Mesothelial cell of epicardium (in vitro differentiated cells): ENCODE data around the gene SFSWAP. TPM values are rescaled to one million over a fixed set of nuclear protein-coding genes. Genes with fewer than 3 reads are reported as not detected.

ENCODE experiments used
- DNase-seq, 2 experiments: peaks; one replicate each; pipeline ENCODE4 v3.0.0; 2021; ENCODE audit warnings: low spot score in 2 of 2; ENCODE audit not compliant: unreplicated experiment in 2 of 2
- H3K27ac Mint-ChIP-seq: 2 replicates; pipeline ENCODE4 v1.8.0; 2021; ENCODE audit warnings: mixed read lengths
- H3K27me3 Mint-ChIP-seq: 2 replicates; pipeline ENCODE4 v1.8.0; 2021; ENCODE audit warnings: low read depth, mixed read lengths
- H3K36me3 Mint-ChIP-seq: 2 replicates; pipeline ENCODE4 v1.8.0; 2021; ENCODE audit warnings: mixed read lengths
- H3K4me1 Mint-ChIP-seq: 2 replicates; pipeline ENCODE4 v1.8.0; 2021; ENCODE audit warnings: mixed read lengths
- H3K4me3 Mint-ChIP-seq: 2 replicates; pipeline ENCODE4 v1.8.0; 2021; ENCODE audit warnings: mild to moderate bottlenecking, moderate library complexity, mixed read lengths
- H3K9me3 Mint-ChIP-seq: 2 replicates; pipeline ENCODE4 v1.8.0; 2021; ENCODE audit warnings: mixed read lengths
- total RNA-seq: library from RNA; stranded (reverse); gene quantifications from 3 replicates; pipeline ENCODE4 v1.2.1, GENCODE V29; 2021
- TF ChIP-seq, protein P1 (sequence below): fragments of 200-600 bp; sonication (generic); IDR thresholded peaks from one replicate; pipeline ENCODE4 v1.5.0; 2021; ENCODE audit warnings: antibody characterized with exemption; ENCODE audit not compliant: unreplicated experiment

SFSWAP gene
- total RNA-seq, 1 donor from 2014 or later: 73.0 TPM

DNA sequence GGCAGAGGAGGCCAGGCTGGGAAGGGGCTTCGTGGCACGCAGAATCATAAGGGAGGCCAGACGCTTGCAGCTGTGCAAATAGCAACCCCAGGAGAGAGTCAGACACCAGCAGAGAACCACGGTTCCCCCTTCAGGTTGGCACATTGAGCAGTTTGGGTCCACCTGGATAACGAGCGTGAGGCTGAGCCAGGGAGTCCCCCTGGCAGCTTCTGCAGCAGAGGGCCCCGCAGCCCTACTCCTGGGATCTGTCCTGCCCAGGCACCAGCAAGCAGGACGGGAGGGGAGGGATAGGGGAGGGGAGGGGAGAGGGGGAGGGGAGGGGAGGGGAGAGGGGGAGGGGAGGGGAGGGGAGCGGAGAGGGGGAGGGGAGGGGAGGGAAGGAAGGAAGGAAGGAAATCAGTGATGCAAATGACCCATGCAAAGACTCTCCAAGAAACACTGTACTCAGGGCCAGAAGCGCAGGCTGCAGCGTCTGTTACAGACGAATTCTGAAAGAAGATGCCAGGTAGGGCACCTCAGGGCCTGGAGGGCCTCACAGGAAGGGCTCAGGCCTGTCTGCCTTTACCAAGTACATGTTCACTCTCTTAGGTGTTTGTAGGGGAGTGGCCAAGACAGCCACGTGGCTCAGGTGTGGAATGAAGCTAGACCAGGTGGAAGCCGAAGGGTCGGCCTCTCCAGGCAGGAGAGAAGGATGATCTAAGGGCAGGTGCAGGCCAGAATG, 85.0 kb downstream of the SFSWAP start:
- Mint-ChIP-seq H3K36me3 (peaks cover 50% of the 10 kb centered on the region), H3K9me3 (peaks cover under 1% of the 10 kb centered on the region), H3K27ac (peak overlapping the region; percentile 81), H3K27me3 (no peaks in the 10 kb centered on the region), H3K4me1 (peaks cover 8% of the 10 kb centered on the region), H3K4me3 (no peak overlapping the region)
- TF ChIP-seq, protein P1, sequence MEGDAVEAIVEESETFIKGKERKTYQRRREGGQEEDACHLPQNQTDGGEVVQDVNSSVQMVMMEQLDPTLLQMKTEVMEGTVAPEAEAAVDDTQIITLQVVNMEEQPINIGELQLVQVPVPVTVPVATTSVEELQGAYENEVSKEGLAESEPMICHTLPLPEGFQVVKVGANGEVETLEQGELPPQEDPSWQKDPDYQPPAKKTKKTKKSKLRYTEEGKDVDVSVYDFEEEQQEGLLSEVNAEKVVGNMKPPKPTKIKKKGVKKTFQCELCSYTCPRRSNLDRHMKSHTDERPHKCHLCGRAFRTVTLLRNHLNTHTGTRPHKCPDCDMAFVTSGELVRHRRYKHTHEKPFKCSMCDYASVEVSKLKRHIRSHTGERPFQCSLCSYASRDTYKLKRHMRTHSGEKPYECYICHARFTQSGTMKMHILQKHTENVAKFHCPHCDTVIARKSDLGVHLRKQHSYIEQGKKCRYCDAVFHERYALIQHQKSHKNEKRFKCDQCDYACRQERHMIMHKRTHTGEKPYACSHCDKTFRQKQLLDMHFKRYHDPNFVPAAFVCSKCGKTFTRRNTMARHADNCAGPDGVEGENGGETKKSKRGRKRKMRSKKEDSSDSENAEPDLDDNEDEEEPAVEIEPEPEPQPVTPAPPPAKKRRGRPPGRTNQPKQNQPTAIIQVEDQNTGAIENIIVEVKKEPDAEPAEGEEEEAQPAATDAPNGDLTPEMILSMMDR: no peak
- no peak for DNase-seq

DNA sequence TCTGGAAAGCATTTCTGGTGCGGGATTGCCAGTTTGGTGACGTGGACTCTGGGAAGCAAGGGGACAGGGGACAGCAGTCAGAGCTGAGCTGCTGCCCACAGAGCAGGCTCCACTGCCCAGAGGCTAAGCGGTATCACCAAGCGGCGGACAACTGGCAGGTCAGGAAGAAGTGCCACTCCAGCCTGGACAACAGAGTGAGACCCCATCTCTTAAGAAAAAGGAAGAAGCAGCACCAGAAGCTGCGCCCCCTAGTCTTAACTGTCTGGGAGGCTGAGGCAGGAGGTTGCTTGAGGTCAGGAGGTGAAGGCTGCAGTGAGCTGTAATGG, 85.5 kb downstream of the SFSWAP start:
- H3K9me3 Mint-ChIP-seq: no peaks in the 10 kb centered on the region
- H3K27ac Mint-ChIP-seq: peak overlapping the region; percentile 81
- H3K4me1 Mint-ChIP-seq: peaks cover 8% of the 10 kb centered on the region
- H3K36me3 Mint-ChIP-seq: peaks cover 49% of the 10 kb centered on the region
- no peak overlapping the region for H3K4me3 Mint-ChIP-seq
- TF ChIP-seq, protein P1: no peak
- H3K27me3 Mint-ChIP-seq: no peaks in the 10 kb centered on the region
- DNase-seq: no peak

DNA sequence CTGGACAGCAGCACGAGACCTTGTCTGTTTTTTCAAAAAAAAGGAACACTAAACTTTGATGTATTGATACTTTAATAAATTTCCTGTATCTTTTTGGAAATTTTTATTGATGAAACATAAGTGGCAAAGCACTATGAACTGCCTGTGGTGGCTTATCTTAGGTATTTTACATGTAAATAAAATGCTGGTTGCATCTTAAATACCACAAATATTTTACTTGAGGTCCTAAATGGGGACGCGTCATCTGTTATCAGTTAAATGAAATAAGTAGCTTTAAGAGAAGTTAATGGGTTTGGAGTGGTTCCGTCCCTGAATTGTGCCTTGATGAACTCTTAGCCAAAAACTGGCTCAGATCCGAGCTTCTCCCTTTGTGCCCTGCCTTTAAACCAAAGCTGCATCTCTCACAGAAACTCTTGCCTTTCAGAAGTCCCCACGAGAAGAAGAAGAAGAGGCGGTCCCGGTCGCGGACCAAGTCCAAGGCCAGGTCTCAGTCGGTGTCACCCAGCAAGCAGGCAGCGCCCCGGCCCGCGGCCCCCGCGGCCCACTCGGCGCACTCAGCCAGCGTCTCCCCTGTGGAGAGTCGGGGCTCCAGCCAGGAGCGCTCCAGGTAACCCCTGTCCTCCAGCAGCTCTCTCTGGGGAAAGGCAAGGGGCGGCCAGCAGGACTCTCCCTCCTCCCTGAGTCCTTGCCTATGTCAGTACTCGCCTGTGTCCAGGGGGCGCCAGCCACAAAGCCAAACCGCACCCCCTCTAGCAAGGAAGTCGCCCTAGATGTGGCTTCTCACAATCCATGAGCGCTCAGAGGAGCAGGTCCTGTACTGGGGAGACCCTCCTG, 86.1 kb downstream of the SFSWAP start:
- H3K36me3 Mint-ChIP-seq: peaks cover 49% of the 10 kb centered on the region
- no peak for DNase-seq
- no peak overlapping the region for H3K27ac Mint-ChIP-seq
- TF ChIP-seq, protein P1: no peak
- no peaks in the 10 kb centered on the region for H3K27me3 Mint-ChIP-seq
- no peak overlapping the region for H3K4me3 Mint-ChIP-seq
- no peaks in the 10 kb centered on the region for H3K9me3 Mint-ChIP-seq
- peaks cover 8% of the 10 kb centered on the region for H3K4me1 Mint-ChIP-seq

DNA sequence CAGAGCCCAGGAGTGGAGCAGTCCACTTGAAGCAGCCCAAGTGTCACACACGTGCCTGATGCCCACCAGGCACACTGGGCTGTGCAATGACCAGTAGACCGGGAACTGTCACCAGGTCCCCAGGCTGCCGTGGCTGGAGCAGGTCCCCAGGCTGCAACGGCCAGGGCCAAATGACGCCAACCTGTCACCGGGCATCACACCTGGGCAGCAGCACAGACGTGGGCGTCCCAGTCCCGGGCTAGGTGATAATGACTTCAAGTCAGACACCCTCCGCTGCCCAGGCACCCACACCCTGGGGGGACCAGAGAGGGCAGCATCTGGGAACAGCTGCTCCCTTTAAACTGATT, 86.7 kb downstream of the SFSWAP start:
- Mint-ChIP-seq H3K27ac (no peak overlapping the region), H3K9me3 (no peaks in the 10 kb centered on the region), H3K4me3 (no peak overlapping the region), H3K4me1 (peaks cover 8% of the 10 kb centered on the region), H3K27me3 (no peaks in the 10 kb centered on the region), H3K36me3 (peaks cover 49% of the 10 kb centered on the region)
- TF ChIP-seq, protein P1: no peak
- DNase-seq: no peak

DNA sequence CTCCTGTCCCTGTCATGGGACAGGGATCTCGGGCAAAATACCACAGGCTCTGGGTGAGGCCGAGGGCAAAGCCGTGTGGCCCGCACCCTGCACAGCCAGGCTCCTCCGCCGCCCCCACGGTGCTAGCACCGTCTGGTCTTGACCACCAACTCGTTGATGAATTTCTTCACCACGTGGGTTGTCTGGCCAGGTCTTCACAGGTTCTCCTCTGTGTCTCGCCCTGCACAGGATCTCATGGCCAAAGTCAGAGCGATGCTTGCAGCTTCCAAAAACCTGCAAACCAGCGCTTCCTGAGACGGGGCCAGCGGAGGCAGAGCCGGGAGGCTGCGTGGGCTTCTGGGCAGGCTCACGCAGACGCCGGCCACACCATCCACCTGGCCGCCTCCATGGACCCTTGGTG, 88.3 kb downstream of the SFSWAP start:
- DNase-seq: no peak
- Mint-ChIP-seq H3K27ac (no peak overlapping the region), H3K4me1 (peaks cover 11% of the 10 kb centered on the region), H3K27me3 (no peaks in the 10 kb centered on the region), H3K9me3 (no peaks in the 10 kb centered on the region), H3K36me3 (peaks cover 37% of the 10 kb centered on the region), H3K4me3 (no peak overlapping the region)
- TF ChIP-seq, protein P1: no peak
